Raji (cell line): ENCODE results near the gene CUTA.

Experiments
- POLR2A ChIP-seq: IDR thresholded peaks from 2 replicates; pipeline ENCODE4 v1.6.1; 2011; ENCODE audit warnings: low read depth, low read length, control low read depth; ENCODE audit not compliant: insufficient read depth

Gene CUTA

DNA sequence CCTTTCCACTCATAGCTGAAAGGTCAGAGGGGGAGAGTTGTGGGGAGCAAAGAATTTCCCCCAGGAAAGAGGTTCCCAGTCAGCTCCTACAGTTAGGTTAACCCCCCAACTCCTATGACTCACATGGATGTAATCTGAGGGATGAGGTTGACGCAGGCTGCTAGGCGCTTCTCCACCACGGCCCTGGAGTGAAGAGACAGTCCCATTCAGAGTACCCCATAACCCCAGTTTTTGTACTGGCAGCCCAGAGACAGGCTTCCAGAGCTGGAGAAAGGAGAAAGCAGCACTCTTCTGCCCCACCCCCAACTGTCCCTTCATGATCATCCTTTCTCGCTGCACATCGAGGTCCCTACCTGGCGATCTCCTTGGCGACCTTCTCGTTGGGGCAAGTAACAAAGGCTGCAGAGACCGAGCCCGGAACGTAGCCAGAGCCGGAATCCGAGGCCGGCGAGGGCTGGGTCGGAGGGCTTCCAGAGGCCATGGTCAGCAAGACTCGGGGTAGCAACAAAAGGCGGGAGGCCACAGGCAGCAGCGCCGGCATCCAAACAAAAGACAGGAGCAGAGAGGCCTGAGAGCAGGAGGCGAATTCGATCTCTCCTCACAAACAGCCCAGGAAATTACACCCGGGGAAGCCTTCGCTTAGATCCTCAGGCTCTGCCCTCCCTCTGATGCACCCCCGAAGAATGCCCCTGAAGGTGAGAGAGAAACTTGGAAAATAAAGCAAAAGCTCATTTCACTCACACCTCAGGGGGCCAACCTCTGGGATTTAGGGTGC is 592 bp downstream of the CUTA start:
- no peak for TF ChIP-seq POLR2A

DNA sequence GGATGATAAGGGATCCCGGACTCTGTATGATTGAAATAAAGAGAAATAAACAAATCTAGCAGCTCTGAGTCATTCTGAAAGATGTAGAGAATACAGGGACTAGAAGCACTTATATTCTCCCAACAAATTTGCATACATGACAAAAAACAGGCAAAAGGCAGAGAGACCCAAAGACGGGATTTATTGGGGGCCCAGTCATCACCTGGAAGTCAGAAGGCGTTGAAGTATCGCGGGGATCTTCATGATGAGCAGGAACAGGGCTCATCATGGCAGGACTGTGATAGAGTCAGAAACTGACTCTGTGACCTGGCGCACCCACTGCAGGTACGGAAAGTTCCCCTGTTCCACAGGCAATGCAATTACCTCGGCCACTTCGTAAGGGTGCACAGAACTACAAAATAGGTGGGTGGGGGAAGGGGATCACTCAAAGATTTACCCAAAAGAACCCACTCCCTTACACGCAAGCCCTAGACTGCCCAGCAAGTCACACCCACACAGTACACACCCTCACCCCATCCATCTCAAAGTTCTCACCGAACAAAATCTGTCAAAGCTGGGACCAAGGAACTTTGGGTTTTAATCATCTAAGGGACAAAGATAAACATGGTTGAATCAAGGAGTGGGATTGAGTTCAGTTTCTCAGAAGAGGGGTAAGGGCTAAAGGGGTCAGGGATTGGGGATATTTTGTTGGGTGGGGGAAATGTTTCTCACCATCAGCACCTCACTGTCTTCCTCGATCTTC is 1.4 kb downstream of the CUTA start:
- TF ChIP-seq POLR2A, result no peak

DNA sequence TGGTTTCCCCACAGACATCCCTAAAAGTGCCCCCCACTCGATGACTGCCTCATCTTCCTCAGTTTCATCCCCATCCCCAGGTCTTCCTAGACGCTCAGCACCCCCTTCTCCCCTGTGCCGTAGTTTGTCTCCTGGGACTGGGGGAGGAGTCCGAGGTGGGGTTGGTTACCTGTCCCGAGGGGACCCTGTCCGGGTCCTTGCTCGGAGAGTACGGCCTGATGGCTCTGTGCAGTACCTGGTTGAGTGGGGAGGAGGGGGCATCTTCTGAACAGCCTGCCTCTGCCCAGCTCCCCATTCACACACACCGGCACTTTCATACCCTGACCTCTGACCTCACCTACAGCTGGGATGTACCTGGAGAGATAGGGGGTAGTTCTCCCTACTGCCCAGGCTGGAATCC is 2.1 kb downstream of the CUTA start:
- no peak for TF ChIP-seq POLR2A

DNA sequence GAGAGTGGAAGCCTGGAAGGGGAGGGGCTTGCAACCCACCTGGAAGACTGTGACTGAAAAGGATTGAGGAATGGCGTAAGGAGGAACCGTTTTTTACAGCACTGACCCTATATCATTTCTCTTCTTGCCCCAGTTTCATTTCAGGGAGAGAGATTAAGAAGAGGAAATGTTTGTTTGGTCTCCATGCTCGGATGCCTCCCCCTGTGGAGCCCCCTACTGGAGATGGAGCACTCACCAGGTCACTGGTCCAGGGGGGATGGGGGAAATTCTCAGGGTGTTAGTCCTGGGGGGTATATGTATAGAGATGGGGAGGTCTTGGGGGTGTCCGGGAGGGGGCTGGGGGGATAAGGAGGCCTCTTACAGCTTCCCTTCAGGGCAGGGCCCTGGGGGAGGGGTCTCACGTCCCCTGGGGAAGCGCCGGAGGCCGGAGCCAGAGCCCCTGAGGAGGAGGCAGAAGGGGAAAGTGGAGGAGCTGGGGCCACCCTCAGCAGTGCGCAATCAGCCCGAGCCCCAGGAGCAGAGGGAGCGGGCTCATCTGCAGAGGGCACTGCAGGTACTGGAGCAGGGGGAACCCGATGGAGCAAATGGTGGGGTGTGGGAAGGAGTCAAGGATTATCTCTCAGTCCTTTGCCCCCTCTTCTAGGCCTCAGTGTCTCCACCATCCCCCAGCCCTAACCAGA is 3.2 kb downstream of the CUTA start:
- TF ChIP-seq POLR2A, result no peak

DNA sequence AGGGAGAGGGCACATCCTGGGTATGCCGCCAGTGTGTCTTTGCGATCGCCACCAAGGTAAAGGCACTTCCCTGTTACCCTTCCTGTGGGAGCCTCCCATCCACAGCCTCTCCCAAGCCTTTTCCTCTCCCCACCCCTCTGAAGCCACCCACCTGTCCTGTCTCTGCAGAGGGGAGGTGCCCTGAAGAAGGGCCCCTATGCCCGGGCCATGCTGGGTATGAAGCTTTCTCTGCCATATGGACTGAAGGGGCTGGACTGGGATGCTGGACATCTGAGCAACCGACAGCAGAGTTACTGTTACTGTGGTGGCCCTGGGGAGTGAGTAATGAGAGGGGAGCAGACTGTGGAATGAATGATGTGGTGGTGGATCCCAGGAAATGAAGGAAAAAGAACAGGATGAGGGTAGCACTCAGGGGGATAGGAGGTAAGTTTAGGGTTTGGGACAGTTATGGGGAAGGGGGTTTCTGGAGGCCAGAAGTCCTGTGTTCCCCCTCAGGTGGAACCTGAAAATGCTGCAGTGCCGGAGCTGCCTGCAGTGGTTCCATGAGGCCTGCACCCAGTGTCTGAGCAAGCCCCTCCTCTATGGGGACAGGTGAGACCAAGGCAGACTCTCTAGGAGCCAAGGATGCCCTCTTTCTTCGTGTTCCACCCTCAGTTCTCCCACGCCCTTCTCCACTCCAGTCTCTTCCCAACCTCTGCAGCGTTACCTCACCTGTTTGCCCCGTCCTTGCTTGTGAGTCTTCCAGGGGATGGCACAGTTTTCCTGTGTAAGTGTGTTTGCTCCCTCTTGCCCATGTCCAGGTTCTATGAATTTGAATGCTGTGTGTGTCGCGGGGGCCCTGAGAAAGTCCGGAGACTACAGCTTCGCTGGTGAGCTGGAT is 4.4 kb downstream of the CUTA start:
- no peak for TF ChIP-seq POLR2A

DNA sequence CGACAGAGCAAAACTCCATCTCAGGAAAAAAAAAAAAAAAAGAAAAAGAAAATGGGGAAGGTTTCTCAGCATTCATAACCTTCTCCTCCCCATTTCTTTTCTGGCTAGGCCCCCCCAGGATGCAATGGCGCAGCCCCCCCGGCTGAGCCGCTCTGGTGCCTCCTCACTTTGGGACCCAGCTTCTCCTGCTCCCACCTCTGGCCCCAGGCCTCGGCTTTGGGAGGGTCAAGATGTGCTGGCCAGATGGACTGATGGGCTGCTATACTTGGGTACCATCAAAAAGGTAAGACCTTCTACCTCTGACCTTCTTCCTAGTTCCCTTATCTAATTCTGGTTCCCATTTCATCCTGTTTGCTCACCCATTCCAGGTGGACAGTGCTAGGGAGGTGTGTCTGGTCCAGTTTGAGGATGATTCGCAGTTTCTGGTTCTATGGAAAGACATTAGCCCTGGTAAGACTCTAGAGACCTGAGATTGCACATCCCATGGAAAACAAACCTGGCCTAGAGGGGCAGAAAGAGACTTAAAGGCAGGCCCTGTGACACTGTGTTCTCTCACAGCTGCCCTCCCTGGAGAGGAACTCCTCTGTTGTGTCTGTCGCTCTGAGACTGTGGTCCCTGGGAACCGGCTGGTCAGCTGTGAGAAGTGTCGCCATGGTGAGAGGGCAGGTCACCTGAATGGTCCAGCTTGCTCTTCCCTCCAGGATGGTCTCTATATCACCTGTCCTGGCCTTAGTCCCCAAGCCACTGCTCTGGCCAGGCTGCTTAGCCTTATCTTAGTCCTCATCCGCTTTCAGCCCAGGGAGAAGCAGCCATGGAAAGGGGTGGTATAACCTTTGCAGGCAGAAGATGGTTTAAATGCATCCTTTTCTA is 5.5 kb downstream of the CUTA start:
- TF ChIP-seq POLR2A, result no peak

DNA sequence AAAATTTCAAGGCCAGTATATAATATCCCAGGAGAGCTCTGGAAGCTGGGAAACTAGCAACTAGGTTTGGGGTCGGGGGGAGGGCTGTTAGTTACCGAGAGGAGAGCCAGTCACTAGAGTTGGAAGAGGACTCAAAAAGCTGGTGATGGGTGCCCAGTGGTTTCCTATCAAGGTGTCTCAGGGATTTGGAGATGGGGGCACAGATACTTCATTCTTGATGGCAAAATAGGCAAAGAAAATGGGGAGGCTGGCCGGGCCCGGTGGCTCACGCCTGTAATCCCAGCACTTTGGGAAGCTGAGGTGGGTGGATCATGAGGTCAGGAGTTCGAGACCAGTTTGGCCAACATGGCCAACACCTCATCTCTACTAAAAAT is 6.3 kb downstream of the CUTA start:
- TF ChIP-seq POLR2A, result no peak

DNA sequence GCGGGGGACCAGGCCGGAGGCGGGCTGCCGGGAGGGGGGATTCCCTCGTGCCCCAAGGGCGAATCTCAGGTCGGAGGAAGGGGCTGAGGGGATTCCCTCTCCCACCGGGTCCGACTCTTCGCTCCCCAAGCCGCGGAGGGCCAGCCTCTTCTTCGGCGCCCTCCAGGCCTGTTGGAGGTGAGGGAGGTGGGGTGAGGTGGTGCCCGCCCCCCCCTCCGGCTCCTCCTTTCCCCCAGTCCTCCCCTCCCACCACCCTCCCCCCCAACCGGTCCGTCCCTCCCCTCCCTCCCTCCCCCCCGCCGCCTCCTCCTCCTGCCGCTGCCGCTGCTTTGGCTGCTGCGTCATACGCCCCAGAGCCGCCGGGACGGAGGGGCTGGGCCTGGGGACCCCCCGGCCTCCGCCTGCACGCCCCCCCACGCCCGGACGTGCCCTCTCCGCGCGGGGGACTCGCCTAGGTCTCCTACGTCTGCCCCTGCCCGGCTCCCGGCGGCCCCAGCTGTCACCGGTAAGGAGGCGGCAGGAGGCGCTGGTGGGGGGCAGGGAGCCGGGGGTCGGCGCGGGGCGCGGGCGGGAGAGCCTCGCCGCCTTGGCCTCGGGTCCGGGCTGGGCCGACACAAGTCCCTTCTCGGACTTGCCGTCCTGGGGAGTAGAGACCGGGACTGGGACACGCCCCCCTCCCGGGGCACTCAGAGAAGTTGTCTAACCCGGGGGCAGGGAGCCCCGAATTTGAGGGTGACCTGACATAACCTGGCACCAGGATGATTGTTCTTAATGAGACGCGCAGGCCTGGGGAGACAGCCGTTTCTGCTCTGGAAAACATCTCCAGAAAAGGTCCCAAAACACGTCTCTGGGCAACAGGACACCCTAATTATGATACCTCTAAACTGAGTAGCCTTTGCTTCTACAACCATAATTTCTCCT is 6.9 kb downstream of the CUTA start, which contains the start of gene PHF1:
TSS of gene PHF1 (plus strand) at position 304 of the 921 bp plus-strand sequence. CDS start 1,250 bp downstream, outside the sequence.
- TF ChIP-seq POLR2A, result peak; percentile 43; the same call in 1 of the 2 replicates

DNA sequence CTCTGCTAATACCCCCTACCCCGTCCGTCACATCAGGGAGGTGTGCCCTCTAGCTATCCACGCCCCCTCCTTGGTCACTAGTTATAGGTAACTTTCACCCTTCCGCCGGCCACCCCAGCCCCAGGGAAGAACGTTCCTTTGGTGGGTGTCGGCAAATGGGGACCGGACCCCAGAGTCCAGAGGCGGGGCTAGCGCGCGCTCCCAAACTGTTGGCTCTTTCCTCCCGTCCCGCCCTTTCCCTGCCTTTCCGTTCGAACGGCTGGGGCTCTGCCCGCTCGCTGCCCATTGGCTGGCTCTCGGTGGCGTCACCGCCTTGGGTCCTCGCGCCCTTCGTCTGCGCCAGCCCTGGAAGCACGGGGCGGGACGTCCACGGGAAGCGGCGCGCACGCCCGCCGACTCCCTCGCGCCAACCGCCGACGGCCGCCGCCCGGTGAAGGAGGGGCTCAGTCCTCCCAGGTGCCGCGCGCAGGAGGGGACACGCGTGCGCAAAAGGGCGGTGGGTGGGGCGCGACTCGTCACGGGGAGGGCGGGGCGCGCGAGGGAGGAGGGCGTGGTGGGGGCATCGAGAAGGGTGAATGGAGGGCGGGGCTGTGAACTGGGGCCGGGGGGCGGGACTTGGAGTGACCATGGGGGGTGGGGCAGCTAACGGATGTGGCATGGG is 7.7 kb downstream of the CUTA start:
- TF ChIP-seq POLR2A, result peak; percentile 62

DNA sequence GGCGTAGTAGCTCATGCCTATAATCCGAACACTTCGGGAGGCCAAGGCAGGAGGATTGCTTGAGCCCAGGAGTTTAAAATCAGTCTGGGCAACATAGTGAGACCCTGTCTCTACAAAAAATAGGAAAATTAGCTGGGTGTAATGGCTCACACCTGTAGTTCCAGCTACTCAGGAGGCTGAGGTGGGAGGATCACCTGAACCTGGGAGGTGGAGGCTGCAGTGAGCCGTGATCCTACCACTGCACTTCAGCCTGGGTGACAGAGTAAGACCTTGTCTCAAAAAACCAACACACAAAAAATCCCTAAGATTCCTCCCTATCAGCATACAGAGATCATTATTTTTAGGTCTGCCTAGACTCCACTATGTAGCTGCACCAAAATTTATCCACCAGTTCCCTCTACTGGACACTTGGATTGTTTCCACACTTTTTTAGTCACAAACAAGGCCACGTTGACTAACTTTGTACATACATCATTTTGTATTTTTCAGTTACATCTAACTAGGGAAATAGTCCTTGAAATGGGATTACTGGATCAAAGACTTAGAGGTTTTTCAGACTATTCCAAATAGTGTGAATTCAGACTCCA is 10.7 kb downstream of the CUTA start:
- TF ChIP-seq POLR2A, result no peak

DNA sequence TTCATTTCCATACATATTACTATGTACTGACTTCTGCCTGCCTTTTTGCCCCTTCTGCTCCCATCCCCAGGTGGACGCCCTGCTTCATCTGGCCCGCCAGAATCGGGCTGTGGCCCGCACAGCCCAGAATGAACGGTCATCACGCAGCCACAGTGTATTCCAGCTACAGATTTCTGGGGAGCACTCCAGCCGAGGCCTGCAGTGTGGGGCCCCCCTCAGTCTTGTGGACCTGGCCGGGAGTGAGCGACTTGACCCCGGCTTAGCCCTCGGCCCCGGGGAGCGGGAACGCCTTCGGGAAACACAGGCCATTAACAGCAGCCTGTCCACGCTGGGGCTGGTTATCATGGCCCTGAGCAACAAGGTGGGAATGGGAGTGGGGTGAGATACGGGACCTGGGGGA is 11.8 kb downstream of the CUTA start:
- no peak for TF ChIP-seq POLR2A

DNA sequence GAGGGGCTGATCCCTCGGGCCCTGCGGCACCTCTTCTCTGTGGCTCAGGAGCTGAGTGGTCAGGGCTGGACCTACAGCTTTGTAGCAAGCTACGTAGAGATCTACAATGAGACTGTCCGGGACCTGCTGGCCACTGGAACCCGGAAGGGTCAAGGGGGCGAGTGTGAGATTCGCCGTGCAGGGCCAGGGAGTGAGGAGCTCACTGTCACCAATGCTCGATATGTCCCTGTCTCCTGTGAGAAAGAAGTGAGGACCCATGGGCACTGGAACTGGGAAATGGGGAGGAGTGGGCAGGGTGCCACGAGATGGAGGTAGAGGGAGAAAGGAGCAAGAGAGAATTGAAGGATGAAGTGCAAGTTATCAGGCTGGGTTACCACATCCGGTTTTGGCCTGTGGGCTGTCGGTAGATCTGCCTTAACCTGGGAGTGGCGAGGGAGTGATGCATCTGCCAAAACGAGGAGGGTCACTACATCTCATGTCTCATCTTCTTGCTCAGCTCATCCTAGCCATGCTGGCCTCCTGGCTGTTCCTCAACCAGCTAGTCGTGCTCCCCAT is 12.4 kb downstream of the CUTA start:
- TF ChIP-seq POLR2A, result no peak

DNA sequence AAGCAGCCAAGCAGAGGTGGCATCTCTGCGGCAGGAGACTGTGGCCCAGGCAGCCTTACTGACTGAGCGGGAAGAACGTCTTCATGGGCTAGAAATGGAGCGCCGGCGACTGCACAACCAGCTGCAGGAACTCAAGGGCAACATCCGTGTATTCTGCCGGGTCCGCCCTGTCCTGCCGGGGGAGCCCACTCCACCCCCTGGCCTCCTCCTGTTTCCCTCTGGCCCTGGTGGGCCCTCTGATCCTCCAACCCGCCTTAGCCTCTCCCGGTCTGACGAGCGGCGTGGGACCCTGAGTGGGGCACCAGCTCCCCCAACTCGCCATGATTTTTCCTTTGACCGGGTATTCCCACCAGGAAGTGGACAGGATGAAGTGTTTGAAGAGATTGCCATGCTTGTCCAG is 13.0 kb downstream of the CUTA start:
- no peak for TF ChIP-seq POLR2A
